GM19043 (cell line): Measurements from ENCODE around the gene AHCY.
"Not testable (repeated sequence)": the region's sequence is repeated elsewhere in the genome, so short reads cannot be mapped to it uniquely, and the experiment has no call there.

ENCODE experiments used
- ATAC-seq: cut with Tn5 transposase; IDR thresholded peaks from one replicate; pipeline ENCODE4 v1.9.1; 2021; ENCODE audit warnings: low read depth; ENCODE audit not compliant: unreplicated experiment

The AHCY gene

GRCh38 chr20:34263468-34263867, 39.7 kb downstream of the AHCY start:
- not testable (repeated sequence) for ATAC-seq

GRCh38 chr20:34262488-34263288, 40.5 kb downstream of the AHCY start:
- no peak for ATAC-seq

GRCh38 chr20:34260208-34260942, 42.8 kb downstream of the AHCY start:
- no peak for ATAC-seq

- ATAC-seq, result no peak
These were observed 46.5 kb downstream of the AHCY start for GRCh38 chr20:34256629-34257124.

- ATAC-seq, result no peak
These were observed 48.2 kb downstream of the AHCY start for GRCh38 chr20:34254979-34255378.

- ATAC-seq, result not testable (repeated sequence)
These were observed 50.6 kb downstream of the AHCY start for GRCh38 chr20:34252431-34253086.

GRCh38 chr20:34251619-34252018, 51.5 kb downstream of the AHCY start:
- ATAC-seq, result no peak

- ATAC-seq, result no peak
These were observed 53.1 kb downstream of the AHCY start for GRCh38 chr20:34250005-34250404.

GRCh38 chr20:34249291-34249690, 53.9 kb downstream of the AHCY start:
- ATAC-seq, result no peak

- ATAC-seq, result no peak
These were observed 57.0 kb downstream of the AHCY start for GRCh38 chr20:34246126-34246626.

- no peak for ATAC-seq
These were observed 59.8 kb downstream of the AHCY start for GRCh38 chr20:34243377-34243776.

- no peak for ATAC-seq
These were observed 60.3 kb downstream of the AHCY start for GRCh38 chr20:34242879-34243278.

GRCh38 chr20:34242015-34242414, 61.1 kb downstream of the AHCY start:
- not testable (repeated sequence) for ATAC-seq

GRCh38 chr20:34240693-34241615, 62.2 kb downstream of the AHCY start, which contains the start of gene ASIP:
Gene ASIP, plus strand, starts transcription at chr20:34241423. Its CDS starts 18,952 bp downstream, at chr20:34260375.
- ATAC-seq, result no peak

GRCh38 chr20:34240121-34240520, 63.0 kb downstream of the AHCY start:
- ATAC-seq, result no peak

GRCh38 chr20:34237942-34238341, 65.2 kb downstream of the AHCY start:
- ATAC-seq, result no peak

GRCh38 chr20:34235875-34236274, 67.3 kb downstream of the AHCY start:
- ATAC-seq, result no peak

GRCh38 chr20:34233687-34234086, 69.5 kb downstream of the AHCY start:
- ATAC-seq, result no peak

- no peak for ATAC-seq
These were observed 70.6 kb downstream of the AHCY start for GRCh38 chr20:34232494-34233087.
